Trophoblast cell (in vitro differentiated cells and primary cell): ENCODE results near the gene TRNP1.

Source experiments
- DNase-seq, 2 donors: peaks; one replicate each; pipeline ENCODE4 v3.0.0-alpha.2; 2016
- H2AFZ ChIP-seq: 2 replicates; pipeline ENCODE4 v1.6.1; 2013; ENCODE audit warnings: low read length, moderate library complexity, mild to moderate bottlenecking; ENCODE audit not compliant: insufficient read depth, poor library complexity
- H2AK5ac ChIP-seq: 2 replicates; pipeline ENCODE4 v1.6.1; 2013; ENCODE audit warnings: mild to moderate bottlenecking, low read length
- H2BK120ac ChIP-seq: 2 replicates; pipeline ENCODE4 v1.6.1; 2013; ENCODE audit warnings: low read length, mild to moderate bottlenecking, moderate library complexity; ENCODE audit not compliant: insufficient read depth, poor library complexity
- H2BK12ac ChIP-seq: 2 replicates; pipeline ENCODE4 v1.6.1; 2013; ENCODE audit warnings: mild to moderate bottlenecking, low read length, moderate library complexity
- H2BK5ac ChIP-seq: 2 replicates; pipeline ENCODE4 v1.6.1; 2013; ENCODE audit warnings: low read length, low read depth, moderate library complexity, mild to moderate bottlenecking; ENCODE audit not compliant: poor library complexity
- H3K14ac ChIP-seq: 2 replicates; pipeline ENCODE4 v1.6.1; 2013; ENCODE audit warnings: mild to moderate bottlenecking, low read length
- H3K18ac ChIP-seq: 2 replicates; pipeline ENCODE4 v1.6.1; 2013; ENCODE audit warnings: mild to moderate bottlenecking, low read length
- H3K23ac ChIP-seq: 2 replicates; pipeline ENCODE4 v1.6.1; 2013; ENCODE audit warnings: low read length
- H3K27ac ChIP-seq: 2 replicates; pipeline ENCODE4 v1.5.1; 2013; ENCODE audit warnings: low read depth, mild to moderate bottlenecking, inconsistent platforms, low read length, moderate library complexity
- H3K27me3 ChIP-seq: 2 replicates; pipeline ENCODE4 v1.6.1; 2013; ENCODE audit warnings: inconsistent platforms, mild to moderate bottlenecking, low read length, moderate library complexity; ENCODE audit not compliant: insufficient read depth
- H3K36me3 ChIP-seq, 2 experiments: 1 replicate in 1 of 2; 2 replicates in 1 of 2; pipeline ENCODE4 v1.6.1; 2013; ENCODE audit warnings: low read length in 2 of 2, mild to moderate bottlenecking in 2 of 2, moderate library complexity in 1 of 2; ENCODE audit not compliant: insufficient read depth in 2 of 2, control insufficient read depth in 1 of 2
- H3K4ac ChIP-seq: 2 replicates; pipeline ENCODE4 v1.6.1; 2013; ENCODE audit warnings: low read depth, mild to moderate bottlenecking, low read length, moderate library complexity
- H3K4me1 ChIP-seq, 2 experiments: 1 replicate in 1 of 2; 2 replicates in 1 of 2; pipeline ENCODE4 v1.6.1; 2013; ENCODE audit warnings: low read length in 2 of 2, mild to moderate bottlenecking in 2 of 2, moderate library complexity in 1 of 2; ENCODE audit not compliant: insufficient read depth in 2 of 2, control insufficient read depth in 1 of 2
- H3K4me2 ChIP-seq: 2 replicates; pipeline ENCODE4 v1.6.1; 2013; ENCODE audit warnings: inconsistent platforms, mild to moderate bottlenecking, low read length, moderate library complexity
- H3K4me3 ChIP-seq: 2 replicates; pipeline ENCODE4 v1.5.1; 2013; ENCODE audit warnings: mild to moderate bottlenecking, low read depth, low read length, inconsistent platforms
- H3K79me1 ChIP-seq: one replicate; pipeline ENCODE4 v1.6.1; 2013; ENCODE audit warnings: low read length
- H3K79me2 ChIP-seq: 2 replicates; pipeline ENCODE4 v1.6.1; 2013; ENCODE audit warnings: low read length, mild to moderate bottlenecking; ENCODE audit not compliant: control insufficient read depth, insufficient read depth, poor library complexity
- H3K9ac ChIP-seq: 2 replicates; pipeline ENCODE4 v1.6.1; 2013; ENCODE audit warnings: mild to moderate bottlenecking, low read length
- H3K9me3 ChIP-seq: 2 replicates; pipeline ENCODE4 v1.6.1; 2013; ENCODE audit warnings: low read depth, mild to moderate bottlenecking, control low read depth, inconsistent platforms, low read length; ENCODE audit not compliant: insufficient read depth
- H4K12ac ChIP-seq: 2 replicates; pipeline ENCODE4 v1.6.1; 2013; ENCODE audit warnings: low read depth, mild to moderate bottlenecking, low read length, moderate library complexity
- H4K8ac ChIP-seq: 2 replicates; pipeline ENCODE4 v1.6.1; 2013; ENCODE audit warnings: low read depth, mild to moderate bottlenecking, low read length, moderate library complexity
- H4K91ac ChIP-seq: one replicate; pipeline ENCODE4 v1.6.1; 2013; ENCODE audit warnings: low read depth, mild to moderate bottlenecking, low read length, moderate library complexity
- WGBS: extraction: QIAGEN DNeasy Blood & Tissue Kit; methylation state at CpG from one replicate; pipeline ENCODE4 v1.1.7; 2013; ENCODE audit warnings: missing lambda C conversion rate; ENCODE audit not compliant: insufficient read length, insufficient coverage; ENCODE audit errors: extremely low coverage; 5-methylcytosine and 5-hydroxymethylcytosine counted together

TRNP1 gene

DNA sequence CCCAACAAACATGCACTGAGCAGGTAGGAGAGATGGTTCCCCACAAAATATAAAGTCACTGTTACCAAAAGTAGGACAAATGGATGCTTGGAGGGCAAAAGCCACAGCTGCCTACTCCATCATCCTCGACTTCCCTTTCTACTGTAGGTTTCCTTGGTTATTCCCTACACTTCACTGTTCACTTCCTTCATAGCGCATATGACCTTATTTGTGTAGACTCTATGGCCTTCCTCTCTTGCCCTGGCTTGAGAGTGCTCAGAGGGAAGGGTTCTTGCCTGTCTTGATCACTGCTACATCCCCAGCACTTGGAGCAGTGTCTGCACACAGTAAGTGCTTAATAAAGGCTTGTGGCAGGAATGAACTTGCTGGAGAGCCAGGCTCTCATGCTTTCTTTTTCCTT lies 14.6 kb upstream of the TRNP1 start:
- Histone ChIP-seq H4K8ac (no peak overlapping the region), H3K4ac (no peak overlapping the region)

DNA sequence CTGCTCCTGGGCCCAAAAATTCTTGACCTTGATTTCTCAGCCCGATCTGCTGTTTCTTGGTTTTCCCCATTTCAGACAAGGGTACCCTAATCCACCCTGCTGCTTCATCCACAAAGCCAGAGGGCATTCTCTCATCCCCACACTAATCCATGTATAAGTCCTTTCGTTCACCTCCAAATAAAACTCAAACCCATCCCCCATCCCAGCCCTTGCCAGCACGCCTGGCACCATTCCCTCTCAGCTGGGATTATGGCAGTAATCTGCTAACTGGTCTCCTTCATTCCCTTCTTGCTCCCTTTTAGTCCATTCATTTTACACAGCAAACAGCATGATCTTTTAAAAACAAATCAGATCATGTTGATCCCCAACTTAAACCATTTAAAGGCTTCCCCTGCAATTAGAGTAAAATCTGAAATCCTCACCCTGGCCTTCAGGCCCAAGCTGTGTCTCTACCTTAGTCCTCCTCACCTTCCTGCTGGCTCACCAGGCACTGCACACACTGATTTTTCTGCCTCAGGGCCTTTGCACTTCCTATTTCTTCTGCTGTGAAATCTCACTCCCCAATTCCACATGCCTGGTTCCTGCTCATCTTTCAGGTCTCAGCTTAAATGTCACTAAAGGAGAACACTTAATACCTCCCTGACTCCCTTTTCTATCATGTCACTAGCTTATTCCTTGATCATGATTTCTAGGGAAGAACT lies 12.2 kb upstream of the TRNP1 start:
- H2AK5ac ChIP-seq, result no peak overlapping the region

More for the DNA sequence above, 14.6 kb upstream of the TRNP1 start:
- no peak overlapping the region for H3K14ac ChIP-seq
- no peak overlapping the region for H2BK5ac ChIP-seq
- H3K4me1 ChIP-seq, result peaks cover 0 to 2% of the 10 kb centered on the region in 2 experiments
- H2BK120ac ChIP-seq, result no peak overlapping the region
- DNase-seq, result no peak
- no peaks in the 10 kb centered on the region for H3K36me3 ChIP-seq
- H4K91ac ChIP-seq, result no peak overlapping the region
- H3K18ac ChIP-seq, result no peak overlapping the region
- no peak overlapping the region for H2AK5ac ChIP-seq
- no CpG with 5 or more reads among the region's 2 CpGs for WGBS
- H4K12ac ChIP-seq, result no peak overlapping the region
- H3K4me2 ChIP-seq, result no peak overlapping the region
- H3K79me2 ChIP-seq, result no peaks in the 10 kb centered on the region
- H2AFZ ChIP-seq, result no peak overlapping the region
- no peaks in the 10 kb centered on the region for H3K9me3 ChIP-seq
- no peak overlapping the region for H3K27ac ChIP-seq
- H3K79me1 ChIP-seq, result no peaks in the 10 kb centered on the region
- no peak overlapping the region for H3K23ac ChIP-seq
- no peak overlapping the region for H3K4me3 ChIP-seq
- H3K9ac ChIP-seq, result no peak overlapping the region
- H2BK12ac ChIP-seq, result no peak overlapping the region
- no peaks in the 10 kb centered on the region for H3K27me3 ChIP-seq

DNA sequence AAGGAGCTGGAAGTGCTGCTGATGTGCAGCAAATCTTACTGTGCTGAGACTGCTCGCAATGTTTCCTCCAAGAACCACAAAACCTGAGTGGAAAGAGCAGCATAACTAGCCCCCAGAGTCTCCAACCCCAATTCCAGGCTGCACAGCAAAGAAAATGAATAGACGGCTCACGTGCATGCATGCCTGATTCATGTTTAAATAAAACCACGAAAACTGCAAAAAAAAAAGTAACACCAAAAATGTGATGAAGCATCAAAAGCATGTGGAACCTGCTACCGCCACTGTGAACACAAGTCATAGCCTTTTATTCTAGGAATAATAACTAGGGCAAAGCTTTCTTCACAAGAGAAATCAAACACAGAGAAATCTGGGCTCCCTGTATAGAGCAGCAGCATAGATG lies 9.6 kb upstream of the TRNP1 start:
- Histone ChIP-seq H2BK5ac (no peak overlapping the region), H3K79me2 (no peaks in the 10 kb centered on the region), H3K14ac (no peak overlapping the region), H3K4me2 (no peak overlapping the region), H3K36me3 (no peaks in the 10 kb centered on the region), H2BK120ac (no peak overlapping the region), H2AK5ac (no peak overlapping the region), H3K18ac (no peak overlapping the region), H3K9ac (no peak overlapping the region), H2BK12ac (no peak overlapping the region), H3K9me3 (no peaks in the 10 kb centered on the region), H3K4ac (no peak overlapping the region), H3K79me1 (no peaks in the 10 kb centered on the region), H3K23ac (no peak overlapping the region), H4K8ac (no peak overlapping the region), H2AFZ (no peak overlapping the region), H4K12ac (no peak overlapping the region), H3K27me3 (no peaks in the 10 kb centered on the region), H3K4me3 (no peak overlapping the region), H3K27ac (no peak overlapping the region), H3K4me1 (no peaks in the 10 kb centered on the region), H4K91ac (no peak overlapping the region)
- no CpG with 5 or more reads among the region's 5 CpGs for WGBS
- DNase-seq, result no peak

More for the DNA sequence above, 12.2 kb upstream of the TRNP1 start:
- Histone ChIP-seq H3K18ac (no peak overlapping the region), H3K23ac (no peak overlapping the region), H4K12ac (no peak overlapping the region), H3K36me3 (no peaks in the 10 kb centered on the region), H2BK5ac (no peak overlapping the region), H4K91ac (no peak overlapping the region), H3K4me3 (no peak overlapping the region), H3K4me1 (peaks cover 0 to 2% of the 10 kb centered on the region in 2 experiments), H3K79me1 (no peaks in the 10 kb centered on the region), H3K4me2 (no peak overlapping the region), H2AFZ (no peak overlapping the region), H2BK12ac (no peak overlapping the region), H4K8ac (no peak overlapping the region), H2BK120ac (no peak overlapping the region), H3K9ac (no peak overlapping the region), H3K79me2 (no peaks in the 10 kb centered on the region), H3K9me3 (no peaks in the 10 kb centered on the region), H3K27ac (no peak overlapping the region), H3K27me3 (no peaks in the 10 kb centered on the region), H3K4ac (no peak overlapping the region), H3K14ac (no peak overlapping the region)
- DNase-seq, result no peak
- WGBS, result no CpG with 5 or more reads among the region's 3 CpGs

DNA sequence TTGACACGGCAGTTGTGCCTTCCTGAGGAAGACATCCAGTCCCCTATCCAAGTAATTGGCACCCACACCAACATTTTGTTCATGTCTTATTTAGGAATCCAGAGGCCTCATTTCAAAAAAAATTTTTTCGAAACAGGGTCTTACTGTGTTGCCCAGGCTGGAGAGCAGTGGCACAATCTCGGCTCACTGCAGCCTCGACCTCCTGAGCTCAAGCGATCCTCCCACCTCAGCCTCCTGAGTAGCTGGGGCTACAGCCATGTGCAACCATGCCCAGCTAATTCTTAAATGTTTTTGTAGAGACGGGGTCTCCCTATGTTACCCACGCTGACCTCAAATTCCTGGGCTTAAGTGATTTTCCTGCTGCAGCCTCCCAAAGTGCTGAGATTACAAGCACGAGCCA lies 9.2 kb upstream of the TRNP1 start:
- Histone ChIP-seq H3K9ac (no peak overlapping the region), H4K91ac (no peak overlapping the region), H4K12ac (no peak overlapping the region), H3K4me1 (no peaks in the 10 kb centered on the region), H4K8ac (no peak overlapping the region), H3K79me2 (no peaks in the 10 kb centered on the region), H3K27ac (no peak overlapping the region), H3K36me3 (no peaks in the 10 kb centered on the region), H3K9me3 (no peaks in the 10 kb centered on the region), H3K4me2 (no peak overlapping the region), H3K18ac (no peak overlapping the region), H3K4ac (no peak overlapping the region), H2BK5ac (no peak overlapping the region), H3K4me3 (no peak overlapping the region), H2BK120ac (no peak overlapping the region), H3K14ac (no peak overlapping the region), H3K27me3 (no peaks in the 10 kb centered on the region), H2AK5ac (no peak overlapping the region), H2AFZ (no peak overlapping the region), H3K23ac (no peak overlapping the region), H3K79me1 (no peaks in the 10 kb centered on the region), H2BK12ac (no peak overlapping the region)
- no CpG with 5 or more reads among the region's 8 CpGs for WGBS
- DNase-seq, result no peak
